ENCODE data around the gene CEP112. TPM values are rescaled to one million over a fixed set of nuclear protein-coding genes. Genes with fewer than 3 reads are reported as not detected.

CEP112 gene
- total and polyA plus RNA-seq, 5 experiments from 2014 or later: 0.27 to 2.0 (median 1.7) TPM; not detected in 2

- Mint-ChIP-seq H3K4me3 (no peak overlapping the region), H3K9me3 (peaks cover 5 to 37% (median 12%) of the 10 kb centered on the region in 9 donors), H3K4me1 (no peaks in the 10 kb centered on the region), H3K27me3 (peaks cover 0 to 8% (median 0%) of the 10 kb centered on the region in 5 donors), H3K36me3 (peaks cover 0 to 13% (median 4%) of the 10 kb centered on the region in 3 donors), H3K27ac (no peak overlapping the region)
- ATAC-seq: no peak
- POLR2A ChIA-PET: no interaction called here
- no peak for DNase-seq
These were observed 238.4 kb downstream of the CEP112 start for GRCh38 chr17:65953316-65954147.

GRCh38 chr17:65952586-65952985 is 239.3 kb downstream of the CEP112 start:
- peaks cover 0 to 13% (median 4%) of the 10 kb centered on the region in 3 donors for H3K36me3 Mint-ChIP-seq
- H3K9me3 Mint-ChIP-seq: peaks cover 0 to 35% (median 12%) of the 10 kb centered on the region in 9 donors
- no peak overlapping the region for H3K4me3 Mint-ChIP-seq
- ATAC-seq (no peak), DNase-seq (no peak)
- no peak overlapping the region for H3K27ac Mint-ChIP-seq
- H3K4me1 Mint-ChIP-seq: no peaks in the 10 kb centered on the region
- peaks cover 0 to 8% (median 0%) of the 10 kb centered on the region in 5 donors for H3K27me3 Mint-ChIP-seq
- POLR2A ChIA-PET: no interaction called here

GRCh38 chr17:65952015-65952414 is 239.9 kb downstream of the CEP112 start:
- Mint-ChIP-seq H3K4me1 (no peaks in the 10 kb centered on the region), H3K27me3 (peaks cover 0 to 8% (median 0%) of the 10 kb centered on the region in 5 donors), H3K36me3 (peaks cover 0 to 13% (median 4%) of the 10 kb centered on the region in 3 donors), H3K27ac (no peak overlapping the region), H3K4me3 (no peak overlapping the region), H3K9me3 (peaks cover 0 to 29% (median 12%) of the 10 kb centered on the region in 9 donors)
- ATAC-seq (no peak), DNase-seq (no peak)
- POLR2A ChIA-PET: no interaction called here

DNA sequence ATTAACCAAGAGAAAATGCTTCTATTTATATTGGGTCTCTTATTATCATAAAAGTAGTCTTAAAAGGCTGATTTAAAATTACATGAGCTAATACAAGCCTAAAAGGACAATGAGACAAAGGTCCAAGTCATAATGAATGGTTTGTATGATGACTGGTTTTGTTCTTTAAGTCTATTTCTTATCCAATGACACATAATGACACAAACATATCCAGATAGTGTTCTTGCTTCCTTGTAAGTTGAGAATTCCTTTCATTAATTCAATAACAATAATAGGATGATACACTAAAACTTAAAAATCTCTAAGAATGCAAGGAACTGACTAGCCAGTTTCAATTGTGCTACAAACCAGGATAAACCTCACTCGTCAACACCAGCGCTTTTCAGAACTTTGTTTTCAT is 244.1 kb downstream of the CEP112 start:
- H3K4me3 Mint-ChIP-seq: no peak overlapping the region
- DNase-seq (no peak), ATAC-seq (no peak)
- POLR2A ChIA-PET: no interaction called here
- peaks cover 0 to 9% (median 0%) of the 10 kb centered on the region in 5 donors for H3K27me3 Mint-ChIP-seq
- H3K36me3 Mint-ChIP-seq: peaks cover 0 to 4% (median 1%) of the 10 kb centered on the region in 3 donors
- H3K4me1 Mint-ChIP-seq: no peaks in the 10 kb centered on the region
- H3K9me3 Mint-ChIP-seq: peaks cover 0 to 10% (median under 1%) of the 10 kb centered on the region in 9 donors
- H3K27ac Mint-ChIP-seq: no peak overlapping the region

GRCh38 chr17:65942592-65942991 is 249.3 kb downstream of the CEP112 start:
- POLR2A ChIA-PET: no interaction called here
- Mint-ChIP-seq H3K27ac (no peak overlapping the region), H3K9me3 (no peaks in the 10 kb centered on the region), H3K4me3 (no peak overlapping the region), H3K27me3 (peaks cover 0 to 9% (median 0%) of the 10 kb centered on the region in 5 donors), H3K4me1 (no peaks in the 10 kb centered on the region), H3K36me3 (no peaks in the 10 kb centered on the region)
- ATAC-seq (no peak), DNase-seq (no peak)

DNA sequence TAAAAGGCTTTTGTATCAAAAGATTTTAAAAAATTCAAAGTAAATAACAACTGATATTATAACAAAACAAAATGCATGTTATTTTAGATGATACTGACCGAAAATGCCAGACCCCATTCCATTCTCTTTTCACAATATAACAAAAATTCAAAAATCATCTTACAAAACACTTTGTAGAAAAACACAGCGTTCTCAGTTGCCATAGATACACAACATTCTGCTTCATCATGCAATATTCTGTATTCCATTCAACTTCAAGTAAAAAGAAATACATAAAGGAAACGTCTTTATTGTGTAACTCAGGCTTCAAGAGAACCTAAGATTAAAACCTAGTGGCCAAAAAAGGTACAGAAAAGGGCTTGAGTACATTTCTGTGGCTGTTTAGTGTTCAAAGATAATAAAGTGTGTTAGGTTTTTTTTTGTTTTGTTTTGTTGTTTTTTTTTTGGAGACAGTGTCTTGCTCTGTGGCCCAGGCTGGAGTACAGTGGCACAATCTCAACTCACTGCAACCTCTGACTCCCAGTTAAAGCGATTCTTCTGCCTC is 250.5 kb downstream of the CEP112 start:
- Mint-ChIP-seq H3K36me3 (no peaks in the 10 kb centered on the region), H3K27me3 (peaks cover 0 to 6% (median 0%) of the 10 kb centered on the region in 5 donors), H3K4me3 (no peak overlapping the region), H3K4me1 (no peaks in the 10 kb centered on the region), H3K9me3 (no peaks in the 10 kb centered on the region), H3K27ac (no peak overlapping the region)
- ATAC-seq (no peak), DNase-seq (no peak)
- POLR2A ChIA-PET: no interaction called here

- H3K9me3 Mint-ChIP-seq: peaks cover 6 to 33% (median 19%) of the 10 kb centered on the region in 9 donors
- DNase-seq: no peak
- no peak overlapping the region for H3K27ac Mint-ChIP-seq
- no peak overlapping the region for H3K4me3 Mint-ChIP-seq
- H3K27me3 Mint-ChIP-seq: peaks cover 0 to 4% (median 0%) of the 10 kb centered on the region in 5 donors
- POLR2A ChIA-PET: no interaction called here
- no peak for ATAC-seq
- H3K4me1 Mint-ChIP-seq: peaks cover 0 to 2% (median 0%) of the 10 kb centered on the region in 4 donors
- H3K36me3 Mint-ChIP-seq: peaks cover 0 to 33% (median 3%) of the 10 kb centered on the region in 3 donors
These were observed 255.9 kb downstream of the CEP112 start for GRCh38 chr17:65936013-65936412.

DNA sequence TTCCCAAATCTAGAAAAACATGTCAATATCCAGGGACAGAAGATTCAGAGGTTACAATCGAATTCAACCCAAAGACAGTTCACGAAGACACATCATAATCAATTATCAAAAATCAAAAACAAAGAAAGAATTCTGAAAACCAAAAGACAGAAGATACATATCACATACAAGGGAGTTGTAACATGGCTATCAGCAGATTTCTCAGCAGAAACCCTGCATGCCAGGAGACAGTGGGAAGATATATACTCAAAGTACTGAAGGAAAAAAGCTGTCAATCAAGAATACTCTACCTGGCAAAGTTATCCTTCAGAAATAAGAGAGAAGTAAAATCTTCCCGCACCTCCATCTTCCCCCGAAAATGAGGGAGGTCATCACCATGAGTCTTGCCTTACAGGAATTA is 258.6 kb downstream of the CEP112 start:
- H3K27ac Mint-ChIP-seq: no peak overlapping the region
- H3K27me3 Mint-ChIP-seq: peaks cover 0 to 4% (median 0%) of the 10 kb centered on the region in 5 donors
- POLR2A ChIA-PET: no interaction called here
- peaks cover 0 to 2% (median 0%) of the 10 kb centered on the region in 4 donors for H3K4me1 Mint-ChIP-seq
- no peak for DNase-seq
- peaks cover 0 to 33% (median 3%) of the 10 kb centered on the region in 3 donors for H3K36me3 Mint-ChIP-seq
- H3K4me3 Mint-ChIP-seq: no peak overlapping the region
- H3K9me3 Mint-ChIP-seq: peaks cover 6 to 33% (median 19%) of the 10 kb centered on the region in 9 donors
- ATAC-seq: no peak

- no peak for DNase-seq
- peaks cover 6 to 33% (median 19%) of the 10 kb centered on the region in 9 donors for H3K9me3 Mint-ChIP-seq
- no peak for ATAC-seq
- H3K27ac Mint-ChIP-seq: no peak overlapping the region
- peaks cover 0 to 6% (median 0%) of the 10 kb centered on the region in 5 donors for H3K27me3 Mint-ChIP-seq
- peaks cover 0 to 2% (median under 1%) of the 10 kb centered on the region in 4 donors for H3K4me1 Mint-ChIP-seq
- POLR2A ChIA-PET: no interaction called here
- H3K36me3 Mint-ChIP-seq: peaks cover 0 to 36% (median 3%) of the 10 kb centered on the region in 3 donors
- no peak overlapping the region for H3K4me3 Mint-ChIP-seq
These were observed 260.4 kb downstream of the CEP112 start for GRCh38 chr17:65931246-65932149.

GRCh38 chr17:65930140-65930730 is 261.7 kb downstream of the CEP112 start:
- no peak overlapping the region for H3K27ac Mint-ChIP-seq
- peaks cover 0 to 30% (median 3%) of the 10 kb centered on the region in 3 donors for H3K36me3 Mint-ChIP-seq
- H3K9me3 Mint-ChIP-seq: peaks cover 4 to 33% (median 19%) of the 10 kb centered on the region in 9 donors
- no peak for DNase-seq
- H3K27me3 Mint-ChIP-seq: peaks cover 0 to 6% (median 0%) of the 10 kb centered on the region in 5 donors
- ATAC-seq: no peak
- POLR2A ChIA-PET: no interaction called here
- no peak overlapping the region for H3K4me3 Mint-ChIP-seq
- peaks cover 0 to 2% (median under 1%) of the 10 kb centered on the region in 4 donors for H3K4me1 Mint-ChIP-seq

DNA sequence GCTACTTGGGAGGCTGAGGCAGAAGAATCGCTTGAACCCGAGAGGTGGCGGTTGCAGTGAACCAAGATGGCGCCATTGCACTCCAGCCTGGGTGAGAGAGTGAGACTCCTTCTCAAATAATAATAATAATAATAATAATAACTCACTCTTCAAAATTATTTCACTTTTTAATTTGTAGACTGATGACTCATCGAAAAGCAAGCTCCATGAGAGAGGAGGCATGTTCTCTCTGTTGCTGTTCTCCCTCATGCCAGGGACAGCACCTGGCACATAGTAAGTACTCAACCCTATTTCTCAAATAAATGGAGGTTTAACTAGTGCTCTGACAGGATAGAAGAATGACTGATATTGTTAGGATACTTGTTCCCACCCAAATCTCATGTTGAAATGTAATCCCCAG is 265.3 kb downstream of the CEP112 start:
- no peak overlapping the region for H3K27ac Mint-ChIP-seq
- peaks cover 0 to 2% (median under 1%) of the 10 kb centered on the region in 4 donors for H3K4me1 Mint-ChIP-seq
- H3K27me3 Mint-ChIP-seq: peaks cover 0 to 6% (median 0%) of the 10 kb centered on the region in 5 donors
- POLR2A ChIA-PET: no interaction called here
- H3K36me3 Mint-ChIP-seq: peaks cover 0 to 3% (median 0%) of the 10 kb centered on the region in 3 donors
- DNase-seq: no peak
- peaks cover 0 to 6% (median 0%) of the 10 kb centered on the region in 9 donors for H3K9me3 Mint-ChIP-seq
- no peak for ATAC-seq
- H3K4me3 Mint-ChIP-seq: no peak overlapping the region
